ENCODE measurements around the gene ARFIP1. TPM values are rescaled to one million over a fixed set of nuclear protein-coding genes. Genes with fewer than 3 reads are reported as not detected.
"Not testable (repeated sequence)": the region's sequence is repeated elsewhere in the genome, so short reads cannot be mapped to it uniquely, and the experiment has no call there.

Gene ARFIP1
- total RNA-seq, 1 donor from 2014 or later, result 16.6 TPM

GRCh38 chr4:152825336-152825735, 45.6 kb downstream of the ARFIP1 start:
- Mint-ChIP-seq H3K9me3 (peaks cover 21% of the 10 kb centered on the region), H3K4me1 (ENCODE audit: low read depth) (peaks cover 7% of the 10 kb centered on the region), H3K36me3 (ENCODE audit: low read depth) (peaks cover 3% of the 10 kb centered on the region), H3K27ac (no peak overlapping the region), H3K4me3 (ENCODE audit: low read depth) (no peak overlapping the region), H3K27me3 (ENCODE audit: low read depth) (no peaks in the 10 kb centered on the region)
- intact Hi-C loops (cut with micrococcal nuclease), result no loop called here
- DNase-seq (ENCODE audit: low spot score), result no peak

- H3K9me3 Mint-ChIP-seq, result no peaks in the 10 kb centered on the region
- H3K27ac Mint-ChIP-seq, result no peak overlapping the region
- peaks cover under 1% of the 10 kb centered on the region for H3K4me1 Mint-ChIP-seq (ENCODE audit: low read depth)
- no peak for DNase-seq (ENCODE audit: low spot score)
- intact Hi-C loops (cut with micrococcal nuclease), result no loop called here
- no peak overlapping the region for H3K4me3 Mint-ChIP-seq (ENCODE audit: low read depth)
- no peaks in the 10 kb centered on the region for H3K27me3 Mint-ChIP-seq (ENCODE audit: low read depth)
- H3K36me3 Mint-ChIP-seq (ENCODE audit: low read depth), result peaks cover 20% of the 10 kb centered on the region
Measured at GRCh38 chr4:152828122-152828521, 48.4 kb downstream of the ARFIP1 start.

GRCh38 chr4:152831416-152831815, 51.7 kb downstream of the ARFIP1 start:
- no peaks in the 10 kb centered on the region for H3K4me1 Mint-ChIP-seq (ENCODE audit: low read depth)
- peaks cover 6% of the 10 kb centered on the region for H3K9me3 Mint-ChIP-seq
- no peak overlapping the region for H3K4me3 Mint-ChIP-seq (ENCODE audit: low read depth)
- DNase-seq (ENCODE audit: low spot score), result no peak
- no peak overlapping the region for H3K27ac Mint-ChIP-seq
- no peaks in the 10 kb centered on the region for H3K27me3 Mint-ChIP-seq (ENCODE audit: low read depth)
- peaks cover 44% of the 10 kb centered on the region for H3K36me3 Mint-ChIP-seq (ENCODE audit: low read depth)
- intact Hi-C loops (cut with micrococcal nuclease), result no loop called here

- H3K9me3 Mint-ChIP-seq, result peaks cover 20% of the 10 kb centered on the region
- intact Hi-C loops (cut with micrococcal nuclease), result no loop called here
- no peaks in the 10 kb centered on the region for H3K27me3 Mint-ChIP-seq (ENCODE audit: low read depth)
- no peak overlapping the region for H3K27ac Mint-ChIP-seq
- no peak for DNase-seq (ENCODE audit: low spot score)
- peaks cover 71% of the 10 kb centered on the region for H3K36me3 Mint-ChIP-seq (ENCODE audit: low read depth)
- no peak overlapping the region for H3K4me3 Mint-ChIP-seq (ENCODE audit: low read depth)
- peaks cover 20% of the 10 kb centered on the region for H3K4me1 Mint-ChIP-seq (ENCODE audit: low read depth)
Measured at GRCh38 chr4:152836936-152837335, 57.2 kb downstream of the ARFIP1 start.

- H3K27me3 Mint-ChIP-seq (ENCODE audit: low read depth); intact Hi-C loops (cut with micrococcal nuclease); H3K4me3 Mint-ChIP-seq (ENCODE audit: low read depth); DNase-seq (ENCODE audit: low spot score): not testable (repeated sequence)
- H3K4me1 Mint-ChIP-seq (ENCODE audit: low read depth), result peaks cover 20% of the 10 kb centered on the region
- peaks cover 58% of the 10 kb centered on the region for H3K36me3 Mint-ChIP-seq (ENCODE audit: low read depth)
- peaks cover 24% of the 10 kb centered on the region for H3K9me3 Mint-ChIP-seq
- peak overlapping the region; percentile 35 for H3K27ac Mint-ChIP-seq
Measured at GRCh38 chr4:152839729-152840128, 60.0 kb downstream of the ARFIP1 start.

GRCh38 chr4:152843481-152844090, 63.8 kb downstream of the ARFIP1 start:
- H3K9me3 Mint-ChIP-seq, result peaks cover 24% of the 10 kb centered on the region
- intact Hi-C loops (cut with micrococcal nuclease), result no loop called here

GRCh38 chr4:152847376-152847775, 67.6 kb downstream of the ARFIP1 start:
- H3K27me3 Mint-ChIP-seq (ENCODE audit: low read depth), result no peaks in the 10 kb centered on the region

More at GRCh38 chr4:152843481-152844090, 63.8 kb downstream of the ARFIP1 start:
- H3K27me3 Mint-ChIP-seq (ENCODE audit: low read depth), result no peaks in the 10 kb centered on the region
- no peak overlapping the region for H3K4me3 Mint-ChIP-seq (ENCODE audit: low read depth)
- peaks cover 32% of the 10 kb centered on the region for H3K36me3 Mint-ChIP-seq (ENCODE audit: low read depth)
- no peak for DNase-seq (ENCODE audit: low spot score)
- H3K4me1 Mint-ChIP-seq (ENCODE audit: low read depth), result peaks cover 15% of the 10 kb centered on the region
- H3K27ac Mint-ChIP-seq, result no peak overlapping the region

GRCh38 chr4:152848508-152848907, 68.8 kb downstream of the ARFIP1 start:
- H3K4me3 Mint-ChIP-seq (ENCODE audit: low read depth), result no peak overlapping the region
- intact Hi-C loops (cut with micrococcal nuclease), result no loop called here
- no peak for DNase-seq (ENCODE audit: low spot score)
- H3K4me1 Mint-ChIP-seq (ENCODE audit: low read depth), result peaks cover 13% of the 10 kb centered on the region
- H3K36me3 Mint-ChIP-seq (ENCODE audit: low read depth), result peaks cover 16% of the 10 kb centered on the region
- no peaks in the 10 kb centered on the region for H3K27me3 Mint-ChIP-seq (ENCODE audit: low read depth)
- no peak overlapping the region for H3K27ac Mint-ChIP-seq
- H3K9me3 Mint-ChIP-seq, result peaks cover 15% of the 10 kb centered on the region

More at GRCh38 chr4:152847376-152847775, 67.6 kb downstream of the ARFIP1 start:
- Mint-ChIP-seq H3K4me1 (ENCODE audit: low read depth) (peaks cover 13% of the 10 kb centered on the region), H3K27ac (no peak overlapping the region), H3K9me3 (peaks cover 11% of the 10 kb centered on the region), H3K4me3 (ENCODE audit: low read depth) (no peak overlapping the region), H3K36me3 (ENCODE audit: low read depth) (peaks cover 13% of the 10 kb centered on the region)
- intact Hi-C loops (cut with micrococcal nuclease), result loop anchor here (2.0 kb wide), 1 partner anchor 281 kb away; no protein-coding TSS in a partner anchor
- DNase-seq (ENCODE audit: low spot score), result no peak

- no peak overlapping the region for H3K4me3 Mint-ChIP-seq (ENCODE audit: low read depth)
- no peaks in the 10 kb centered on the region for H3K27me3 Mint-ChIP-seq (ENCODE audit: low read depth)
- no peak overlapping the region for H3K27ac Mint-ChIP-seq
- peaks cover 22% of the 10 kb centered on the region for H3K9me3 Mint-ChIP-seq
- intact Hi-C loops (cut with micrococcal nuclease), result no loop called here
- peaks cover 13% of the 10 kb centered on the region for H3K4me1 Mint-ChIP-seq (ENCODE audit: low read depth)
- DNase-seq (ENCODE audit: low spot score), result no peak
- H3K36me3 Mint-ChIP-seq (ENCODE audit: low read depth), result peaks cover 21% of the 10 kb centered on the region
Measured at GRCh38 chr4:152849350-152849749, 69.6 kb downstream of the ARFIP1 start.

GRCh38 chr4:152850377-152850776, 70.6 kb downstream of the ARFIP1 start:
- intact Hi-C loops (cut with micrococcal nuclease), result no loop called here
- peaks cover 24% of the 10 kb centered on the region for H3K9me3 Mint-ChIP-seq
- no peak overlapping the region for H3K4me3 Mint-ChIP-seq (ENCODE audit: low read depth)
- no peaks in the 10 kb centered on the region for H3K27me3 Mint-ChIP-seq (ENCODE audit: low read depth)
- DNase-seq (ENCODE audit: low spot score), result no peak
- H3K27ac Mint-ChIP-seq, result no peak overlapping the region
- peaks cover 27% of the 10 kb centered on the region for H3K36me3 Mint-ChIP-seq (ENCODE audit: low read depth)
- peaks cover 13% of the 10 kb centered on the region for H3K4me1 Mint-ChIP-seq (ENCODE audit: low read depth)

- Mint-ChIP-seq H3K27ac (no peak overlapping the region), H3K27me3 (ENCODE audit: low read depth) (no peaks in the 10 kb centered on the region), H3K4me3 (ENCODE audit: low read depth) (no peak overlapping the region), H3K9me3 (peaks cover 24% of the 10 kb centered on the region), H3K36me3 (ENCODE audit: low read depth) (peaks cover 27% of the 10 kb centered on the region), H3K4me1 (ENCODE audit: low read depth) (peaks cover 13% of the 10 kb centered on the region)
- DNase-seq (ENCODE audit: low spot score), result no peak
- intact Hi-C loops (cut with micrococcal nuclease), result no loop called here
Measured at GRCh38 chr4:152851226-152851625, 71.5 kb downstream of the ARFIP1 start.

GRCh38 chr4:152853293-152853692, 73.5 kb downstream of the ARFIP1 start:
- Mint-ChIP-seq H3K27ac (no peak overlapping the region), H3K36me3 (ENCODE audit: low read depth) (peaks cover 27% of the 10 kb centered on the region), H3K4me1 (ENCODE audit: low read depth) (peaks cover 13% of the 10 kb centered on the region), H3K27me3 (ENCODE audit: low read depth) (no peaks in the 10 kb centered on the region), H3K4me3 (ENCODE audit: low read depth) (no peak overlapping the region), H3K9me3 (peaks cover 24% of the 10 kb centered on the region)
- DNase-seq (ENCODE audit: low spot score), result no peak
- intact Hi-C loops (cut with micrococcal nuclease), result no loop called here

- H3K27ac Mint-ChIP-seq; DNase-seq (ENCODE audit: low spot score); intact Hi-C loops (cut with micrococcal nuclease); H3K4me3 Mint-ChIP-seq (ENCODE audit: low read depth); H3K27me3 Mint-ChIP-seq (ENCODE audit: low read depth): not testable (repeated sequence)
- Mint-ChIP-seq H3K4me1 (ENCODE audit: low read depth) (peaks cover 13% of the 10 kb centered on the region), H3K9me3 (peaks cover 24% of the 10 kb centered on the region), H3K36me3 (ENCODE audit: low read depth) (peaks cover 27% of the 10 kb centered on the region)
Measured at GRCh38 chr4:152854016-152854415, 74.3 kb downstream of the ARFIP1 start.

Measured in activated T-helper 2 cell treated with anti-CD3 and anti-CD28 coated beads, Interferon-gamma antibody, Interleukin-2, Interleukin-4, amounts not matched to agents 10 μg/mL and 5 μg/mL and 100 μg/mL, durations not matched to agents 14 hours and 24 hours and 36 hours (primary cell).